ENCODE results near the gene SH3RF2. TPM values are rescaled to one million over a fixed set of nuclear protein-coding genes. Genes with fewer than 3 reads are reported as not detected.

The SH3RF2 gene
- total RNA-seq, 1 donor from 2014 or later, result not detected

DNA sequence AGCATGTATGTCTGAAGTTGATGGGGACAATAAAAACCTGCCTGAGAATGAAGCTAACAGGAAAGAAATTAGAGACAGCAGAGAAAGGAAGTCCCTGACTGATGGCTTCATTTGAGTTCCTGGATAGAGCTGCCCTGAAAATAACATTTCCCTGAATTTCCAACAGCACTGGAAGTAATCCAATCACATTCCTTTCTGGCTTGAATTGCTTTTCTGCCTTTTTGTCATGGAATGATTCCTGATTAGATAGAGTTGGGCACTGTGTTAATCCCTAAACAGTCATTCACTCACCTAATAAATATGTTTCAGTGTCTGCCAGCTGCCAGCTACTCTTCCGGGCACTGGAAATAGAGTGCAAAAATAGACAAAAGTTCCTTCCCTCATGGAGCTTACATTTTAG, 30.0 kb upstream of the SH3RF2 start:
- no peak for DNase-seq
- Mint-ChIP-seq H3K4me3 (ENCODE audit: unreplicated experiment) (no peak overlapping the region), H3K27ac (ENCODE audit: unreplicated experiment) (no peak overlapping the region), H3K9me3 (ENCODE audit: unreplicated experiment) (no peaks in the 10 kb centered on the region), H3K36me3 (ENCODE audit: unreplicated experiment) (no peaks in the 10 kb centered on the region), H3K4me1 (ENCODE audit: low read depth, unreplicated experiment) (no peaks in the 10 kb centered on the region), H3K27me3 (ENCODE audit: unreplicated experiment) (no peaks in the 10 kb centered on the region)
- TF ChIP-seq, protein P1, sequence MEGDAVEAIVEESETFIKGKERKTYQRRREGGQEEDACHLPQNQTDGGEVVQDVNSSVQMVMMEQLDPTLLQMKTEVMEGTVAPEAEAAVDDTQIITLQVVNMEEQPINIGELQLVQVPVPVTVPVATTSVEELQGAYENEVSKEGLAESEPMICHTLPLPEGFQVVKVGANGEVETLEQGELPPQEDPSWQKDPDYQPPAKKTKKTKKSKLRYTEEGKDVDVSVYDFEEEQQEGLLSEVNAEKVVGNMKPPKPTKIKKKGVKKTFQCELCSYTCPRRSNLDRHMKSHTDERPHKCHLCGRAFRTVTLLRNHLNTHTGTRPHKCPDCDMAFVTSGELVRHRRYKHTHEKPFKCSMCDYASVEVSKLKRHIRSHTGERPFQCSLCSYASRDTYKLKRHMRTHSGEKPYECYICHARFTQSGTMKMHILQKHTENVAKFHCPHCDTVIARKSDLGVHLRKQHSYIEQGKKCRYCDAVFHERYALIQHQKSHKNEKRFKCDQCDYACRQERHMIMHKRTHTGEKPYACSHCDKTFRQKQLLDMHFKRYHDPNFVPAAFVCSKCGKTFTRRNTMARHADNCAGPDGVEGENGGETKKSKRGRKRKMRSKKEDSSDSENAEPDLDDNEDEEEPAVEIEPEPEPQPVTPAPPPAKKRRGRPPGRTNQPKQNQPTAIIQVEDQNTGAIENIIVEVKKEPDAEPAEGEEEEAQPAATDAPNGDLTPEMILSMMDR (IDR thresholded peaks at IDR 0.05; ENCODE audit: partially characterized antibody, unreplicated experiment), result no peak

DNA sequence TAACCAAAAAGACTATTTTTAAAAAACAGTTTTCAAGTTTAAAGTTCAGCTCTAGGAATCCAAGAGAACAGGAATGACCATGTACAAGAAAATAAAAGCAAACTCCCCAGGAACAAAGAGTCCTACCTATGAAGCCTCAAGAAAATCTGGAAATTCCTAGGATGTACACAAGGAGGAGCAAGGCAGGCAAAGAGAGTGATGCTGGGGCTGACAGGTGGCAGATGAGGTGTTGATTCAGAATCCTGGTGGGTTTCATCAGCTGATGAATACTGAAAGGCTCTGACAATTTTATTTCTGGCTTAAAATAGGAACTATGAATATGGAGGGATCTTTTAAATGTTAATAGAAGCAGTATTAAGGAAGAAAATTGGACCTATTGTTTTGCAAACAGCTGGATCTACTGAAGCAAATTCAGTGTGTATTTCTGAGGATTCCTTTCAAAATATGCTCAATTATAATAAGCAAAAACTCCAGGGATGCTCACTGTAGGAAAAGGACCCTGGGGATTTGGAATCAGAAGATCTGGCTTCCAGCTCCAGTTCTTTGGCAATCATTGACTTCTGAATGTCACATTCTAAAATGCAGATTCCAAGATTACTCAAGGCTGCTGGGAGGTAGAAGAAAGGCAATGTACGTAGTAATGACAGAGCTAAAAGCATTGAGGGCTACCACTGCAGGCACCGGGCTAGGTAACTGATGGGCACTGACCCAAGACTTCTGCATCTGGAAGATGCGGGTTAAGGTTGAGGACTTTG, 28.0 kb upstream of the SH3RF2 start:
- Mint-ChIP-seq H3K36me3 (ENCODE audit: unreplicated experiment) (no peaks in the 10 kb centered on the region), H3K27ac (ENCODE audit: unreplicated experiment) (no peak overlapping the region), H3K4me3 (ENCODE audit: unreplicated experiment) (no peak overlapping the region), H3K27me3 (ENCODE audit: unreplicated experiment) (no peaks in the 10 kb centered on the region), H3K9me3 (ENCODE audit: unreplicated experiment) (no peaks in the 10 kb centered on the region), H3K4me1 (ENCODE audit: low read depth, unreplicated experiment) (no peaks in the 10 kb centered on the region)
- no peak for DNase-seq
- TF ChIP-seq, protein P1 (IDR thresholded peaks at IDR 0.05; ENCODE audit: partially characterized antibody, unreplicated experiment), result no peak

DNA sequence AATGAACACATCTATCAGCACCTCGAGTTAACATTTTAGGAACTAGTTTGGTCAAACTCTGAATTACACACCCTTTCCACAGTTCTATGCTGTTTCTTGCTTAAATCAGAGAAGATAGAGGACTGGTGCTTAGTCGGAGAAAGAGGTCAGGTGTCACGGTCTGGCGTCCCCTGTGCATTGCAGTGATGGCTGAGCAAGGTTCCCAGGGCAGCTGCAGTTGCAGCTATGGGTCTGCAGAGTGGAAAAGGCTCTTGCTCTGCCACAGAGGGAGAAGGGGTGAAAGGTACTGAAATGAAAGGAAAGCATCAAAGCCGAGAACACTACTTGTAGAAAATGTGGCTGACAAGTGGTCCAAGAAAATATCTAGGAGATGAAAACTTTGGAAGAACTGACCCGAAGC, 25.2 kb upstream of the SH3RF2 start:
- H3K4me1 Mint-ChIP-seq (ENCODE audit: low read depth, unreplicated experiment), result no peaks in the 10 kb centered on the region
- no peaks in the 10 kb centered on the region for H3K36me3 Mint-ChIP-seq (ENCODE audit: unreplicated experiment)
- DNase-seq, result no peak
- H3K27ac Mint-ChIP-seq (ENCODE audit: unreplicated experiment), result no peak overlapping the region
- H3K27me3 Mint-ChIP-seq (ENCODE audit: unreplicated experiment), result no peaks in the 10 kb centered on the region
- TF ChIP-seq, protein P1 (IDR thresholded peaks at IDR 0.05; ENCODE audit: partially characterized antibody, unreplicated experiment), result no peak
- H3K4me3 Mint-ChIP-seq (ENCODE audit: unreplicated experiment), result no peak overlapping the region
- no peaks in the 10 kb centered on the region for H3K9me3 Mint-ChIP-seq (ENCODE audit: unreplicated experiment)

DNA sequence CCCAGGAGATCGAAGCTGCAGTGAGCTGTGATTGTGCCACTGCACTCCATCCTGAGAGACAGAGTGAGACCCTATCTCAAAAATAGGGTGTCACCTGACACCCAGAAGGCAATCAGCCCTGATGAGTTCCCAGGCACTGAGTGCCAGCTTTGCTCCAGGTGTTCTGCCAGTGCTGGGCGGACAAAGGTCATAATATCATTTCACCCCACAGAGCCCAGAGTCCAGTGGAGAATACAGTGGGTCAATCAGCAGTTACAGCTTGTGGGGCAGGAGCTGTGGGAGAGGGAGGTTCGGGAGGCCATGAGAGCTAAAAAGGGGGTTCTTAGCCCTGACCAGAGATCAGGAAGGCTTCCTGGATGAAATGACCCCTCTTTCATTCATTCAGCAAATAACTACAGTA, 24.4 kb upstream of the SH3RF2 start:
- no peak overlapping the region for H3K27ac Mint-ChIP-seq (ENCODE audit: unreplicated experiment)

DNA sequence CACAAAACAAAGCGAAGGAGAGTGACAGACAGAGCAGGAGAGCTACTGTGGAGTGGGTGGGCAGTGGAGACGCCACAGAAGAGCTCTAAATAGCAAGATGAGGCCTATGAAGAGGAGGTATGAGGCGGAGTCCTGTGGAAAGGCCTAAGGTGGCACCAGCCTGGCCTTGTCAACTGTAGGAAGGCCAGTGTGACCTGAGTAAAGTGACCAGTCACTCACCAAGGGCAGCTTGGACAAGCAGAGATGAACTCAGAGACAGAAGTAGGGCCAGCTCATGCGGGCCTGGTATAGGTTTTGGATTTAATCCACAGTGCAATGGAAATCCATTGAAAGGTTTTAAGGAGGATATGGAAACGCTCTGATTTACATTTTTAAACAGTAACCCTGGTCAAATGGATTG, 23.8 kb upstream of the SH3RF2 start:
- Mint-ChIP-seq H3K4me1 (ENCODE audit: low read depth, unreplicated experiment) (no peaks in the 10 kb centered on the region), H3K27ac (ENCODE audit: unreplicated experiment) (no peak overlapping the region), H3K4me3 (ENCODE audit: unreplicated experiment) (no peak overlapping the region), H3K27me3 (ENCODE audit: unreplicated experiment) (no peaks in the 10 kb centered on the region), H3K36me3 (ENCODE audit: unreplicated experiment) (peaks cover 5% of the 10 kb centered on the region), H3K9me3 (ENCODE audit: unreplicated experiment) (no peaks in the 10 kb centered on the region)
- DNase-seq, result no peak
- TF ChIP-seq, protein P1 (IDR thresholded peaks at IDR 0.05; ENCODE audit: partially characterized antibody, unreplicated experiment), result no peak

More for the DNA sequence above, 24.4 kb upstream of the SH3RF2 start:
- no peaks in the 10 kb centered on the region for H3K4me1 Mint-ChIP-seq (ENCODE audit: low read depth, unreplicated experiment)
- H3K36me3 Mint-ChIP-seq (ENCODE audit: unreplicated experiment), result peaks cover 5% of the 10 kb centered on the region
- DNase-seq, result no peak
- no peak overlapping the region for H3K4me3 Mint-ChIP-seq (ENCODE audit: unreplicated experiment)
- H3K9me3 Mint-ChIP-seq (ENCODE audit: unreplicated experiment), result no peaks in the 10 kb centered on the region
- TF ChIP-seq, protein P1 (IDR thresholded peaks at IDR 0.05; ENCODE audit: partially characterized antibody, unreplicated experiment), result no peak
- no peaks in the 10 kb centered on the region for H3K27me3 Mint-ChIP-seq (ENCODE audit: unreplicated experiment)

Data from glutamatergic neuron (in vitro differentiated cells).